ENCODE measurements around the gene RPS6KA2. TPM values are rescaled to one million over a fixed set of nuclear protein-coding genes. Genes with fewer than 3 reads are reported as not detected.

Gene RPS6KA2
- polyA plus RNA-seq, 1 experiment, result 70.9 TPM

GRCh38 chr6:166562726-166563125 lies 64.3 kb downstream of the RPS6KA2 start:
- no peak for TF ChIP-seq CTCF (IDR thresholded peaks at IDR 0.05; ENCODE audit: low read depth, low read length)
- POLR2A ChIA-PET, result no interaction called here
- CTCF ChIA-PET, result no interaction called here
- DNase-seq (ENCODE audit: low read depth, low spot score), result no peak
- Histone ChIP-seq H3K4me3 (ENCODE audit: low read depth, low read length) (no peak overlapping the region), H3K27ac (ENCODE audit: low read depth, low read length) (no peak overlapping the region), H3K9me3 (ENCODE audit: control insufficient read depth, insufficient read depth, low read length) (peaks cover 2% of the 10 kb centered on the region), H3K27me3 (ENCODE audit: control insufficient read depth, insufficient read depth, low read length) (no peaks in the 10 kb centered on the region)

- ChIA-PET POLR2A (no interaction called here), CTCF (no interaction called here)
- no peak for DNase-seq (ENCODE audit: low read depth, low spot score)
- H3K27ac ChIP-seq (ENCODE audit: low read depth, low read length), result no peak overlapping the region
- H3K27me3 ChIP-seq (ENCODE audit: control insufficient read depth, insufficient read depth, low read length), result no peaks in the 10 kb centered on the region
- H3K4me3 ChIP-seq (ENCODE audit: low read depth, low read length), result no peak overlapping the region
- no peak for TF ChIP-seq CTCF (IDR thresholded peaks at IDR 0.05; ENCODE audit: low read depth, low read length)
- peaks cover 7% of the 10 kb centered on the region for H3K9me3 ChIP-seq (ENCODE audit: control insufficient read depth, insufficient read depth, low read length)
These were observed 65.2 kb downstream of the RPS6KA2 start for GRCh38 chr6:166561771-166562359.

GRCh38 chr6:166560222-166560621 lies 66.8 kb downstream of the RPS6KA2 start:
- ChIA-PET POLR2A (no interaction called here), CTCF (no interaction called here)
- no peak for DNase-seq (ENCODE audit: low read depth, low spot score)
- Histone ChIP-seq H3K27me3 (ENCODE audit: control insufficient read depth, insufficient read depth, low read length) (no peaks in the 10 kb centered on the region), H3K9me3 (ENCODE audit: control insufficient read depth, insufficient read depth, low read length) (peaks cover 8% of the 10 kb centered on the region), H3K4me3 (ENCODE audit: low read depth, low read length) (no peak overlapping the region), H3K27ac (ENCODE audit: low read depth, low read length) (no peak overlapping the region)
- no peak for TF ChIP-seq CTCF (IDR thresholded peaks at IDR 0.05; ENCODE audit: low read depth, low read length)

GRCh38 chr6:166559662-166560061 lies 67.4 kb downstream of the RPS6KA2 start:
- POLR2A ChIA-PET, result no interaction called here
- CTCF ChIA-PET, result no interaction called here
- peaks cover 8% of the 10 kb centered on the region for H3K9me3 ChIP-seq (ENCODE audit: control insufficient read depth, insufficient read depth, low read length)
- DNase-seq (ENCODE audit: low read depth, low spot score), result no peak
- H3K27ac ChIP-seq (ENCODE audit: low read depth, low read length), result no peak overlapping the region
- no peaks in the 10 kb centered on the region for H3K27me3 ChIP-seq (ENCODE audit: control insufficient read depth, insufficient read depth, low read length)
- H3K4me3 ChIP-seq (ENCODE audit: low read depth, low read length), result no peak overlapping the region
- no peak for TF ChIP-seq CTCF (IDR thresholded peaks at IDR 0.05; ENCODE audit: low read depth, low read length)

- no peak for DNase-seq (ENCODE audit: low read depth, low spot score)
- H3K4me3 ChIP-seq (ENCODE audit: low read depth, low read length), result no peak overlapping the region
- H3K9me3 ChIP-seq (ENCODE audit: control insufficient read depth, insufficient read depth, low read length), result peaks cover 8% of the 10 kb centered on the region
- TF ChIP-seq CTCF (IDR thresholded peaks at IDR 0.05; ENCODE audit: low read depth, low read length), result no peak
- ChIA-PET POLR2A (no interaction called here), CTCF (no interaction called here)
- H3K27me3 ChIP-seq (ENCODE audit: control insufficient read depth, insufficient read depth, low read length), result no peaks in the 10 kb centered on the region
- H3K27ac ChIP-seq (ENCODE audit: low read depth, low read length), result no peak overlapping the region
These were observed 67.8 kb downstream of the RPS6KA2 start for GRCh38 chr6:166559211-166559610.

Data from AG04450 (cell line).